NB4 (cell line): ENCODE data around the gene SYTL4.
A peak's percentile ranks its signal among the peaks of the same experiment; 100 is the strongest.

Experiments used
- DNase-seq: peaks from one replicate; pipeline ENCODE4 v3.0.0; 2010; ENCODE audit warnings: low read depth
- H3K4me3 ChIP-seq: one replicate; pipeline ENCODE4 v1.5.1; 2011; ENCODE audit warnings: mild to moderate bottlenecking, low read depth, low read length, moderate library complexity
- MAX ChIP-seq: IDR thresholded peaks from 2 replicates; pipeline ENCODE4 v1.6.1; 2011; ENCODE audit warnings: low read depth, low read length
- MYC ChIP-seq: IDR thresholded peaks from 2 replicates; pipeline ENCODE4 v1.6.1; 2011; ENCODE audit warnings: low read depth, low read length
- POLR2A ChIP-seq: IDR thresholded peaks from 2 replicates; pipeline ENCODE4 v1.6.1; 2011; ENCODE audit warnings: mild to moderate bottlenecking; ENCODE audit not compliant: insufficient read length; ENCODE audit errors: extremely low read depth
- TF ChIP-seq, protein P1 (sequence below): IDR thresholded peaks from one replicate; pipeline ENCODE4 v1.5.1; 2012; ENCODE audit warnings: low read depth, low read length

SYTL4 gene

GRCh38 chrX:100649550-100650356 lies 82.2 kb downstream of the SYTL4 start:
- H3K4me3 ChIP-seq, result no peak overlapping the region
- peak; percentile 3 for DNase-seq
- TF ChIP-seq MYC (no peak), MAX (no peak), POLR2A (no peak)
- TF ChIP-seq, protein P1, sequence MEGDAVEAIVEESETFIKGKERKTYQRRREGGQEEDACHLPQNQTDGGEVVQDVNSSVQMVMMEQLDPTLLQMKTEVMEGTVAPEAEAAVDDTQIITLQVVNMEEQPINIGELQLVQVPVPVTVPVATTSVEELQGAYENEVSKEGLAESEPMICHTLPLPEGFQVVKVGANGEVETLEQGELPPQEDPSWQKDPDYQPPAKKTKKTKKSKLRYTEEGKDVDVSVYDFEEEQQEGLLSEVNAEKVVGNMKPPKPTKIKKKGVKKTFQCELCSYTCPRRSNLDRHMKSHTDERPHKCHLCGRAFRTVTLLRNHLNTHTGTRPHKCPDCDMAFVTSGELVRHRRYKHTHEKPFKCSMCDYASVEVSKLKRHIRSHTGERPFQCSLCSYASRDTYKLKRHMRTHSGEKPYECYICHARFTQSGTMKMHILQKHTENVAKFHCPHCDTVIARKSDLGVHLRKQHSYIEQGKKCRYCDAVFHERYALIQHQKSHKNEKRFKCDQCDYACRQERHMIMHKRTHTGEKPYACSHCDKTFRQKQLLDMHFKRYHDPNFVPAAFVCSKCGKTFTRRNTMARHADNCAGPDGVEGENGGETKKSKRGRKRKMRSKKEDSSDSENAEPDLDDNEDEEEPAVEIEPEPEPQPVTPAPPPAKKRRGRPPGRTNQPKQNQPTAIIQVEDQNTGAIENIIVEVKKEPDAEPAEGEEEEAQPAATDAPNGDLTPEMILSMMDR, result no peak

GRCh38 chrX:100648458-100649417 lies 83.2 kb downstream of the SYTL4 start:
- TF ChIP-seq, protein P1, result no peak
- TF ChIP-seq MYC (no peak), MAX (no peak), POLR2A (no peak)
- H3K4me3 ChIP-seq, result no peak overlapping the region
- DNase-seq, result no peak

GRCh38 chrX:100647739-100648138 lies 84.2 kb downstream of the SYTL4 start:
- no peak overlapping the region for H3K4me3 ChIP-seq
- no peak for DNase-seq
- no peak for TF ChIP-seq POLR2A

DNA sequence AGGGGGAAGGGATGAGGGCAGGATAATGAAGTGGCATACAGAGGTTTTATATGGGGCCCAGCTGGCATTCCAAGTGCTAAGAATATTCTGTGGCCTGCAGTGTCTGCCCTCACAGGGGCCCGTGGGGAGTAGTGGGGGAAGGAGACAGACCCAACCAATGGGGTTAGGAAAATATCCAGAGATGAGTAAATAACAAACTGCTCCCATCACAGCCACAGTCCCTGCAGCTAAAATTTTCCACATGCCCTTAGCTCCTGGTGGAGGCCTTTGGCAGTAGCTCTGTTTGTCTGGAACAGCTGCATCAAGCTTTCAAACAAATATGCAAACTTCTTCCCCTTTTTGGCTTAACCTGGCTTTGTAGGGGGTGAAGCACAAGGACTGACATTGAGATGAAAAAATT lies 84.8 kb downstream of the SYTL4 start:
- no peak overlapping the region for H3K4me3 ChIP-seq
- no peak for DNase-seq
- TF ChIP-seq MYC (no peak), MAX (no peak), POLR2A (no peak)
- TF ChIP-seq, protein P1, result no peak

DNA sequence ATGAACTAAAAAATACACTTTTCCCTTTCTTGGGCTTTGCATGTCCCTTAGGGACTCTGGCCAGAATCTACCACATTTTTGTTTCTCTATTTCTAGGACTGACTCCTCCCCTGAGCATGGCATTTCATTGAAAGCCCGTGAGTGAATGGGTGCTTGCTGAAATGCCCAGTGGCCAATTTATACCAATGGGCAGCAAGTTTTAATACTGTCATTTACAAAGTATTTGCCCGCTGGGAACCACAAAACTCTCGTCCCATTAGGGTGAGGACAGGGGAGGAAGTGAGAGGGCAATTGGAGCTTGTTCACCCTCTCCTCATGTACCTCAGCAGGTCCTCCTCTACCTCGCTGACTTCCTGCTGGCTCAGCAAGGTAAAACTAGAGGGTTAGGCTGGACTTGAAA lies 86.8 kb downstream of the SYTL4 start:
- TF ChIP-seq MAX (no peak), MYC (no peak), POLR2A (no peak)
- TF ChIP-seq, protein P1, result no peak
- DNase-seq, result no peak
- no peak overlapping the region for H3K4me3 ChIP-seq
